Kidney (tissue), 14 donors: ENCODE measurements around the gene RASA2. TPM values are rescaled to one million over a fixed set of nuclear protein-coding genes. Genes with fewer than 3 reads are reported as not detected.

Experiments used
- DNase-seq, 5 donors: peaks; one replicate each; pipeline ENCODE4 v3.0.0-alpha.2; 2013 to 2020
- FAIRE-seq: peaks from 2 replicates; lab custom pipeline; 2012; peaks lifted over from hg19 to GRCh38; lab: Jason Lieb, UNC
- H3K27ac ChIP-seq, 2 donors: one replicate each; pipeline ENCODE4 v1.7.0; 2013; ENCODE audit warnings: low read depth in 2 of 2, low read length in 2 of 2, inconsistent platforms in 1 of 2
- H3K27me3 ChIP-seq: one replicate; pipeline ENCODE4 v1.7.1; 2013; ENCODE audit warnings: low read length, inconsistent platforms; ENCODE audit not compliant: control insufficient read depth, insufficient read depth
- H3K36me3 ChIP-seq, 3 donors: one replicate each; pipeline versions ENCODE4 v1.7.0 to v1.7.1; 2013; ENCODE audit warnings: low read length in 3 of 3, control low read depth in 1 of 3, inconsistent platforms in 1 of 3; ENCODE audit not compliant: insufficient read depth in 3 of 3, control insufficient read depth in 2 of 3
- H3K4me1 ChIP-seq, 3 donors: one replicate each; pipeline versions ENCODE4 v1.7.0 to v1.7.1; 2013; ENCODE audit warnings: low read length in 3 of 3, inconsistent platforms in 1 of 3, low read depth in 1 of 3; ENCODE audit not compliant: control insufficient read depth in 2 of 3, insufficient read depth in 2 of 3
- H3K4me3 ChIP-seq, 3 donors: one replicate each; pipeline versions ENCODE4 v1.7.0 to v1.8.1; 2013; ENCODE audit warnings: low read length in 3 of 3, control low read depth in 1 of 3, inconsistent platforms in 1 of 3
- H3K9ac ChIP-seq, 3 donors: one replicate each; pipeline versions ENCODE4 v1.7.0 to v1.7.1; 2013; ENCODE audit warnings: low read length in 3 of 3, control low read depth in 1 of 3, inconsistent platforms in 1 of 3
- H3K9me3 ChIP-seq, 3 donors: one replicate each; pipeline versions ENCODE4 v1.7.0 to v1.7.1; 2013; ENCODE audit warnings: low read length in 3 of 3, control low read depth in 1 of 3, inconsistent platforms in 1 of 3; ENCODE audit not compliant: control insufficient read depth in 2 of 3, insufficient read depth in 1 of 3
- intact Hi-C: fragments of 100-400 bp; cut with DNase I; formaldehyde crosslinking; loops from one replicate; pipeline ENCODE4 v1.11.1; 2022
- polyA plus RNA-seq: library from polyadenylated mRNA; stranded (reverse); fragments of 350-450 nt; fragmentation: Illumina TruSeq; extraction: RNeasy Lipid Tissue Mini Kit (QIAGEN cat#74804); gene quantifications from one replicate; pipeline ENCODE4 v1.2.3, GENCODE V29; 2014; ENCODE audit warnings: low read depth, low replicate concordance; ENCODE audit not compliant: insufficient read depth
- total RNA-seq: library from RNA; stranded (reverse); fragmentation: NEBNext Ultra II Directional; extraction: Animal tissue kit (Norgen Biotek cat#: 25700); gene quantifications from one replicate; pipeline ENCODE4 v1.2.1, GENCODE V29; 2021
- TF ChIP-seq, protein P1 (sequence below): IDR thresholded peaks from 3 replicates; pipeline ENCODE4 v1.5.1; 2012; ENCODE audit warnings: mild to moderate bottlenecking, moderate library complexity, borderline replicate concordance; ENCODE audit not compliant: insufficient read depth; ENCODE audit errors: extremely low read depth
- donor health status: control.
- donor health status: control.
- donor health status: control.
- donor health status: control.
- donor health status: control.
- donor health status: DM: yes; HTN: yes; CAD: no.
- donor health status: Normal renal cell carcinoma (clear cell type).

Gene RASA2
- total and polyA plus RNA-seq, 2 donors from 2014 or later = 2.2 to 29.8 TPM

DNA sequence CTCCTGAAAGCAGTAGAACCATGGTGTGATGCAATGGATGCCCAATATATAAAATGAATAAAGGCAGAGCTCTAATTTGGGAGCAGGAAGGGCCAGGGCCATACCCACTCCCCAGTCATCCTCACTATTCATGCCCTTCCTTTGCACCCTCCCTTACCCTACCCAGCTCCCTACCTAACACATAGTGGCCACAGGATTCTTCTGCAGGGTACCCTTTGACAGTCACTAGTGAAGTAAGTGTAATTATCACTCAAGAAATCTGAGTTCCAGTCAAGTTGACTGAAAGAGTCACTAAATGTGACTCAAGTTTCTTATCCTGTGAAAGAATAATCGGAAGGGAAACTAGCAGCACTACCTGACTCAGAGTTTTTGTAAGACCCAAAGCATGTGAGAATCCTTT lies 69.2 kb downstream of the RASA2 start:
- no peak overlapping the region for H3K4me3 ChIP-seq
- H3K9me3 ChIP-seq = no peaks in the 10 kb centered on the region
- intact Hi-C loops = loop anchor here (10.0 kb wide), 1 partner anchor 241 kb away; no protein-coding TSS in a partner anchor
- DNase-seq (no peak), FAIRE-seq (no peak)
- H3K36me3 ChIP-seq = peaks cover 0 to 4% (median 3%) of the 10 kb centered on the region in 3 donors
- TF ChIP-seq, protein P1, sequence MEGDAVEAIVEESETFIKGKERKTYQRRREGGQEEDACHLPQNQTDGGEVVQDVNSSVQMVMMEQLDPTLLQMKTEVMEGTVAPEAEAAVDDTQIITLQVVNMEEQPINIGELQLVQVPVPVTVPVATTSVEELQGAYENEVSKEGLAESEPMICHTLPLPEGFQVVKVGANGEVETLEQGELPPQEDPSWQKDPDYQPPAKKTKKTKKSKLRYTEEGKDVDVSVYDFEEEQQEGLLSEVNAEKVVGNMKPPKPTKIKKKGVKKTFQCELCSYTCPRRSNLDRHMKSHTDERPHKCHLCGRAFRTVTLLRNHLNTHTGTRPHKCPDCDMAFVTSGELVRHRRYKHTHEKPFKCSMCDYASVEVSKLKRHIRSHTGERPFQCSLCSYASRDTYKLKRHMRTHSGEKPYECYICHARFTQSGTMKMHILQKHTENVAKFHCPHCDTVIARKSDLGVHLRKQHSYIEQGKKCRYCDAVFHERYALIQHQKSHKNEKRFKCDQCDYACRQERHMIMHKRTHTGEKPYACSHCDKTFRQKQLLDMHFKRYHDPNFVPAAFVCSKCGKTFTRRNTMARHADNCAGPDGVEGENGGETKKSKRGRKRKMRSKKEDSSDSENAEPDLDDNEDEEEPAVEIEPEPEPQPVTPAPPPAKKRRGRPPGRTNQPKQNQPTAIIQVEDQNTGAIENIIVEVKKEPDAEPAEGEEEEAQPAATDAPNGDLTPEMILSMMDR = no peak
- no peak overlapping the region for H3K27ac ChIP-seq
- H3K4me1 ChIP-seq = peaks cover 0 to 5% (median 0%) of the 10 kb centered on the region in 3 donors
- no peak overlapping the region for H3K9ac ChIP-seq
- no peaks in the 10 kb centered on the region for H3K27me3 ChIP-seq

DNA sequence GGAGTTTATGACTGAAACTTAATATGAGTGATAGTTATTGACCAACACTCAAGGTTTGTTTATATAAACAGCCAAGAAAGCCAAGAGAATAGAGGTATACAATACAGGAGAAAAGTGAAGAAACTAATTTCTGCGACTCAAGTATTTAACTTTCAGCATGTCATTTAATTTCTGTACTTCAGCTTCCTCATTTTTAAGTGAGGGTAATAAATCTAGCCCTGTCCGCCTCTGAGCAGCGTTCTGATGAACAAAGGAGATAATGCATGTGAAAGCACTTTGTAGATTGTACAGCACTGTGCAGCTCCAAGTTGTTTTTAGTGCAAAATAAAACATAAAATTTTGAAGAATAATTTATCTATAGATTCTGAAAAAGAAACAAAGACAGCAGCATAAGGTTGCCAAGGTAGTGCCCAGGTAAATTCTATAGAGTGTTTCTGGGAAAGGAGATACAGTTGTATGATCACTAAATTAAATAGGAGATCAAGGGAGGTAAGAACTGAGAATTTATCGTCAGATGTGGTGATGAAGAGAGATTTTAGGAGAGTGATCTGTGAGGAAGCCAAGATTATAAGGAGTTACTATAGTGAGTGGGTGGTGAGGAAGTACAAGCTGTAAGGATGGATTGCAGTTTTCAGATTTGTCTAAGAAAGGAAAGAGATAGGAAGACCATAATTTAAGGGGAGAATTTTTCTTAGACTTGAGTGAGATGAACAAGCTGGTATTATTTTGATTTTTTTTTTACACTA lies 71.3 kb downstream of the RASA2 start:
- no peak for FAIRE-seq
- Histone ChIP-seq H3K9me3 (no peaks in the 10 kb centered on the region), H3K27ac (no peak overlapping the region), H3K27me3 (no peaks in the 10 kb centered on the region), H3K9ac (no peak overlapping the region), H3K4me3 (no peak overlapping the region), H3K4me1 (peaks cover 0 to 5% (median 0%) of the 10 kb centered on the region in 3 donors), H3K36me3 (peaks cover 0 to 4% (median 3%) of the 10 kb centered on the region in 3 donors)
- intact Hi-C loops = loop anchor here (10.0 kb wide), 1 partner anchor 243 kb away; no protein-coding TSS in a partner anchor
- peak in 2 of 5 donors; percentile 50 to 53 for DNase-seq
- TF ChIP-seq, protein P1 = no peak

GRCh38 chr3:141561426-141562034 lies 74.7 kb downstream of the RASA2 start:
- Histone ChIP-seq H3K4me3 (no peak overlapping the region), H3K36me3 (peaks cover 0 to 4% (median 3%) of the 10 kb centered on the region in 3 donors), H3K9ac (no peak overlapping the region), H3K27ac (no peak overlapping the region), H3K9me3 (no peaks in the 10 kb centered on the region), H3K27me3 (no peaks in the 10 kb centered on the region), H3K4me1 (peaks cover 0 to 5% (median 0%) of the 10 kb centered on the region in 3 donors)
- intact Hi-C loops = loop anchor here (5.0 kb wide), 1 partner anchor 89 kb away; no protein-coding TSS in a partner anchor
- TF ChIP-seq, protein P1 = peak; percentile 97
- FAIRE-seq = peak; percentile 80
- peak in 3 of 5 donors; percentile 40 to 89 (median 75) for DNase-seq
